Thyroid gland (tissue), 4 donors: ENCODE results near the gene HOXA5. TPM values are rescaled to one million over a fixed set of nuclear protein-coding genes. Genes with fewer than 3 reads are reported as not detected.

Experiments used
- DNase-seq, 2 donors: peaks; one replicate each; pipeline ENCODE4 v3.0.0-alpha.2; 2019
- H3K27ac ChIP-seq, 3 donors: fragments of 200-600 bp; sonication (generic); 1 replicate in 2 of 3; 2 replicates in 1 of 3; pipeline ENCODE4 v1.5.1; 2016 to 2019; ENCODE audit warnings: mild to moderate bottlenecking in 1 of 3, moderate library complexity in 1 of 3
- H3K27me3 ChIP-seq: fragments of 200-600 bp; sonication (generic); one replicate; pipeline ENCODE4 v1.5.1; 2019
- H3K36me3 ChIP-seq, 2 donors: fragments of 200-600 bp; sonication (generic); one replicate each; pipeline ENCODE4 v1.5.1; 2016 to 2019
- H3K4me1 ChIP-seq, 2 donors: fragments of 200-600 bp; sonication (generic); one replicate each; pipeline ENCODE4 v1.5.1; 2017 to 2019
- H3K4me3 ChIP-seq, 3 donors: fragments of 200-600 bp; sonication (generic); replicated peaks in 1 of 3; 1 replicate in 2 of 3; 2 replicates in 1 of 3; pipeline ENCODE4 v1.5.1; 2016; ENCODE audit warnings: mild to moderate bottlenecking in 1 of 3
- H3K9me3 ChIP-seq: fragments of 200-600 bp; sonication (generic); one replicate; pipeline ENCODE4 v1.5.1; 2017
- POLR2A ChIP-seq, 2 donors: fragments of 450-650 bp; IDR thresholded peaks; one replicate each; pipeline ENCODE4 v1.6.1; 2017; ENCODE audit warnings: antibody characterized with exemption in 2 of 2, mild to moderate bottlenecking in 2 of 2, moderate library complexity in 1 of 2
- WGBS, 2 donors: methylation state at CpG; one replicate each; pipeline ENCODE4 v1.1.5; 2017; 5-methylcytosine and 5-hydroxymethylcytosine counted together
- intact Hi-C: fragments of 100-400 bp; cut with DNase I; formaldehyde crosslinking; loops from one replicate; pipeline ENCODE4 v1.15.1; 2023
- total RNA-seq, 4 donors: library from RNA; depleted of rRNA; stranded (reverse); fragments of >200 nt; gene quantifications; one replicate each; pipeline ENCODE4 v1.2.3, GENCODE V29; 2016
- TF ChIP-seq, protein P1 (sequence below), 6 experiments: fragments of 200-600 bp in 3 of 6; fragments of 450-650 bp in 3 of 6; sonication (generic) in 3 of 6; IDR thresholded peaks; one replicate each; pipeline ENCODE4 v1.5.1; 2016 to 2019; ENCODE audit warnings: antibody characterized with exemption in 6 of 6, mild to moderate bottlenecking in 2 of 6, inconsistent platforms in 1 of 6, moderate library complexity in 1 of 6

Gene HOXA5
- total RNA-seq, 4 donors from 2014 or later = 2.0 to 4.4 (median 3.3) TPM

DNA sequence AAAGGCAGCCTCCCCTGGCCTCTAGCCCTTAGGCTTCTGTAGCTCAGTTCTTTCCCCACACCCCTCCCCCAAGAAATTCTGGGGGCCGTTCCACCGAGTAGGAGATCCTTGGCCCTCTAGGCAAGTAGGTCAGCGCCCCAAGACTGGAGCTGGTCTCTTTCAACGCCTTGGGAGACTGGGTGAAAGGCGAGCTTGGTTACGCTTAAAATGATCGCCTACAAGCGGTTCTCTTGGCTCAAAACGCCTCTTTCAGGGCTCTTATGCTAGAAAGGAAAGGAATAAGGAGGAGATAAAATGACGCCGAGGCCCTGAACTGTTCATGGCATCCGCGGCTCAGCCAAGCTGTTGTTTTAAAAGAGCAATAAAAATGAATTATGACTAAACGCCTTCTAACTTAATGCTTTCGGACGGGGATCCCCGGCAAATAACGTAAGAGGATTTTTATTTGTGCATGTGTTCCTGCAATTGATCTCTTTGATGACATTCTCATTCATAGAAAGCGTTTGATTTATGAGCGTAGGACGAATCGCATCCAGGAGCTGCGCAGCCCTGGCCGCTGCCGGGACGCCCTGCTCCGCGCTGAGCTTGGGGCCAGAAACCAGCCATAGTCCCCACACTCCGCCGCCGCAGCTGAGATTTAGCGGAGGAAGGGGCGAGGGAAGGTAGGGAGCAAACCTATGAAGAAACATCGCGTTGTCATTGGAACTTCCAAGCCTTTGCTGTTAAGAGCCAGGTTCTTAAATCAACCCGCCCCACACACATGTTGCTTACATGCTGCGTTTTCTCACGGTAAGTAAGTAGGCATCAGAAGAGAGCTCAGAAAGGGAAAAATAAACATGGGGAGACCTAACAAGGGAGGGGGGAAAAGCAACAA, 44.7 kb downstream of the HOXA5 start:
- peaks cover 11 to 18% of the 10 kb centered on the region in 2 donors for H3K4me1 ChIP-seq
- peak overlapping the region in 1 of 3 donors; percentile 45 for H3K4me3 ChIP-seq
- intact Hi-C loops = no loop called here
- H3K36me3 ChIP-seq = no peaks in the 10 kb centered on the region
- peaks cover 48% of the 10 kb centered on the region for H3K27me3 ChIP-seq
- 17 to 19% methylated on average over 37 to 38 of the region's 38 CpGs for WGBS, 2 donors
- peak overlapping the region; percentile 38 to 74 (median 69) for H3K27ac ChIP-seq
- H3K9me3 ChIP-seq = no peaks in the 10 kb centered on the region
- TF ChIP-seq, protein P1, sequence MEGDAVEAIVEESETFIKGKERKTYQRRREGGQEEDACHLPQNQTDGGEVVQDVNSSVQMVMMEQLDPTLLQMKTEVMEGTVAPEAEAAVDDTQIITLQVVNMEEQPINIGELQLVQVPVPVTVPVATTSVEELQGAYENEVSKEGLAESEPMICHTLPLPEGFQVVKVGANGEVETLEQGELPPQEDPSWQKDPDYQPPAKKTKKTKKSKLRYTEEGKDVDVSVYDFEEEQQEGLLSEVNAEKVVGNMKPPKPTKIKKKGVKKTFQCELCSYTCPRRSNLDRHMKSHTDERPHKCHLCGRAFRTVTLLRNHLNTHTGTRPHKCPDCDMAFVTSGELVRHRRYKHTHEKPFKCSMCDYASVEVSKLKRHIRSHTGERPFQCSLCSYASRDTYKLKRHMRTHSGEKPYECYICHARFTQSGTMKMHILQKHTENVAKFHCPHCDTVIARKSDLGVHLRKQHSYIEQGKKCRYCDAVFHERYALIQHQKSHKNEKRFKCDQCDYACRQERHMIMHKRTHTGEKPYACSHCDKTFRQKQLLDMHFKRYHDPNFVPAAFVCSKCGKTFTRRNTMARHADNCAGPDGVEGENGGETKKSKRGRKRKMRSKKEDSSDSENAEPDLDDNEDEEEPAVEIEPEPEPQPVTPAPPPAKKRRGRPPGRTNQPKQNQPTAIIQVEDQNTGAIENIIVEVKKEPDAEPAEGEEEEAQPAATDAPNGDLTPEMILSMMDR (IDR thresholded peaks at IDR 0.05) = no peak
- no peak for TF ChIP-seq POLR2A (IDR thresholded peaks at IDR 0.05)
- no peak for DNase-seq

DNA sequence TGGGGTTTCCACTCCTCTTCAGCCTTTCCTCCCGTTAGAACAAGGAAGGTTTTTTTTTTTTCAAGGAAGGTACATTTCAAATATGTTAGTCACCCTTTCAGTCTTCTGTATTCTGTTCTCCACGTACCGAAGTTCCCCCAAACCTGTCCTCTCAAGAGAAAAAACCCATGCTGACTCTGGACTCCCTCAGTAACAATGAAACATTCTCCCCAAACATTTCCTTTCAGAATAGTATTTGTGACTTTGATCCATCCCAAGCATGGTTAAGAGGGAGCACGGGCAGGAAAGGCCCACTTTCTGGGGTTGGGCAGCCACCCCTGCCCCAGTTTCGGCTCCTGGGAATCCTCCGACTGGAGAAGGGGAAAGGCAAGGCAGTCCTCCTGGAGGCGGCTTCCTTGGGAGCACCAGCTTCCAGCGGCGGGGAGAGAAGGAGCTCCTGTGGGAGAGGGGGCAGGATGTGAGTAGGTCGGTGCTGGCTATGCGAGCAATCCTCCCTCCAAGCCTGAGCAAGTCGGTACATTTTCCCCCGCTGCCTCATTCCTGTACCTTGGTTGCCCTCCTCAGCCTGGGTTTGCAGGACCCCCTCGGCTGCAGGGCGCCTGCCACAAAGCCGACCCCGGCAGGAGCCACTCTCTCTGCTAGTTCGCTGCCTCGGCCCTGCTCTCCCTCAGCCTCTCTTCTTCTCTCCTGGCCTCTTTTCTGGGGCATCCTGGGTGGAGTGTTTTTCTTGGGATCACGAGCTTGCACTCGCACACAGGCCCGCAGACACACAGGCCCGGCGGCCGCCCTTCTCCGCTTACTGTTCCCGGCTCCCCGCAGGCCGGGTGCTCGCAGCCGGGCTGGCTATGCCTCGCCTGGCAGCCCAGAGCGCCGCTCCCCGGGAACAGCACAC, 45.5 kb downstream of the HOXA5 start:
- no peaks in the 10 kb centered on the region for H3K9me3 ChIP-seq
- H3K27me3 ChIP-seq = peaks cover 39% of the 10 kb centered on the region
- 7 to 15% methylated on average over 28 to 34 of the region's 35 CpGs for WGBS, 2 donors
- no peak for TF ChIP-seq POLR2A (IDR thresholded peaks at IDR 0.05)
- TF ChIP-seq, protein P1 (IDR thresholded peaks at IDR 0.05) = no peak
- no peaks in the 10 kb centered on the region for H3K36me3 ChIP-seq
- intact Hi-C loops = no loop called here
- DNase-seq = no peak
- peak overlapping the region; percentile 38 to 74 (median 69) for H3K27ac ChIP-seq
- H3K4me1 ChIP-seq = peaks cover 11 to 18% of the 10 kb centered on the region in 2 donors
- H3K4me3 ChIP-seq = peak overlapping the region in 1 of 3 donors; percentile 45

DNA sequence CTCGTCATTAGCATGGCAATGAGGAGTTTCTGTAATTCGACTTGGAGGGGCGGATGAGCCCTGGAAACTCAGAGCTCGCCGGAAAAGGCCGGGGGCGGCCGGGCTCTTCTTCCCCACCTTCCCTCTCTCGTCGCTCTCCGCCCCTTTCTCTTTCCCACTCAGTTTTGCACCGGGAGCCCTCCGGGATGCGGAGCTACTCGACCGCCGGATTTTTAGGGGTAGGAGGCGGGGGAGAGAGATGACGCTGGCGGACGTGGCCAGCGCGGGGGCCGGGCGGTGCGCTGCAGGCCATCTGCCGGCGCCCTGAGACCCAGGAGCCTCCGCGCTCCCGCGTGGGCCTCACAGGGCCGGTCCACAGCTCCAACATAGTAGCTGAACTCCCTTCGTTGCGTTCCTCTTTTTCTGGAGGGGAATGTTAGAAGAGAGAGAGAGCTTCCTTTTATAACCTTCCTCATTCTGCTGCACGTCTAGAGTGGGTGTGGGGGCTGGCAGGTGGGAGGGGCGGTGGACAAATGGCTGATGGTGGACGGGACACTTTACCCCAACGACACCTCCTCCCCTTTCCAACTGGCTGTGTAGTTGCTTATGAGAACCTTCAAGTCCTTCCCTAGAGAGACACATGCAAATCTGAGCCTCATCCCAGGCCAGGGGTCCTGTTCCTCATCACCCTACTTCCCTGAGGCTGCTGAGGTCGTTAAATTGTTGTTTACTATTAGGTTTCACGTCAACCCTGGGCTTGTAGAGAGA, 46.5 kb downstream of the HOXA5 start:
- H3K4me1 ChIP-seq = peaks cover 11 to 18% of the 10 kb centered on the region in 2 donors
- H3K9me3 ChIP-seq = no peaks in the 10 kb centered on the region
- H3K27me3 ChIP-seq = peaks cover 32% of the 10 kb centered on the region
- WGBS, 2 donors = 3 to 5% methylated on average over 37 to 38 of the region's 41 CpGs
- intact Hi-C loops = no loop called here
- H3K27ac ChIP-seq = peak overlapping the region; percentile 51 to 74 (median 69)
- DNase-seq = no peak
- TF ChIP-seq, protein P1 (IDR thresholded peaks at IDR 0.05) = no peak
- TF ChIP-seq POLR2A (IDR thresholded peaks at IDR 0.05) = no peak
- H3K4me3 ChIP-seq = peak overlapping the region in 2 of 3 donors; percentile 26 to 45
- no peaks in the 10 kb centered on the region for H3K36me3 ChIP-seq

DNA sequence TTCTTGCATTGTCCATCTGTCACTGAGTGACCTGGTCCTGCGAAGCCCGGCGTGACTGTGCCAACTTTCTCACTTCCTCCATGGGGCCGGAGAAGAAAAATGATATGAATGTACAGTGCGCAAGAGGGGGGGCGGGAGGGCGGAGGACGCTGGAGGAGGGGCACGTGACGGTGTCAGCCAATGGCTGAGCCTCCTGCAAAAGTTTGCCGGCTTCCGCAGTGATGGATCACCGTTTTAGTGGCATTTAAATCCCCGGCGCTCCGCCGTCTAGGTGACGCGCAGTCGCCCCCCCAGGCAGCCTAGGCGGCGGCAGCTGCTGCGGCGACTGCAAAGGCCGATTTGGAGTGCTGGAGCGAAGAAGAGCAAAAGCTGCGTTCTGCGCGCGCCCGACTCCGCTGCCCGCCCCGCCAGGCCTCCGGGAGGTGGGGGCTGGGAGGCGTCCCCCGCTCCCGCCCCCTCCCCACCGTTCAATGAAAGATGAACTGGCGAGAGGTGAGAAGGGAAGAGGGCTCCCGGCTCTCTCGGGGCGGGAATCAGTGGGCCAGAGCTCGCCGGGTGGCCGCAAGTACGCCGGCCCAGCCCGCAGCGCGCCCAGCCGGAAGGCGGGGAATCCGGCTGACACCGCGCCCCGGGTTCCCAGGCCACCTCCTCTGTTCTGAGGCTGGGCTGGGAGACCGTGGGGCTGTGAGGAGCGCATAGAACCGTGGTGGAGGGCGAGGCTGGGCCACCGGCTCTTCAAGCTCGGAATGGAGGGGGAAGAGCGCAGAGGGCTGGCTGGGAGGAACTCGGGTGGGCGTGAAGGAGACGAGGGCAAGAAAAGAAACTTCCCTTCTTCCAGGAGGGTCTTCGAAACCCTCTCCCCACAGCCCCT, 47.3 kb downstream of the HOXA5 start, which contains the start of gene HOXA1:
Gene HOXA1, minus strand, starts transcription at position 104 of the 871 bp plus-strand sequence. Its CDS starts 88 bp downstream, at position 16.
- Histone ChIP-seq H3K27me3 (peaks cover 25% of the 10 kb centered on the region), H3K36me3 (no peaks in the 10 kb centered on the region), H3K4me1 (peaks cover 11 to 18% of the 10 kb centered on the region in 2 donors), H3K9me3 (no peaks in the 10 kb centered on the region), H3K4me3 (peak within 1 kb of the TSS in 2 of 3 donors; percentile 26 to 45), H3K27ac (peak within 1 kb of the TSS; percentile 51 to 74 (median 69))
- peak in 1 of 2 donors; percentile 43 for TF ChIP-seq POLR2A (IDR thresholded peaks at IDR 0.05)
- TF ChIP-seq, protein P1 (IDR thresholded peaks at IDR 0.05) = no peak
- intact Hi-C loops = no loop called here
- WGBS, 2 donors = 2 to 4% methylated on average over 27 to 43 of the region's 68 CpGs
- peak; percentile 31 to 36 for DNase-seq
